Stimulated activated naive B cell treated with anti-CD40 and anti-IgM and Interleukin-4, amounts not matched to agents 10 μg/mL and 1 μg/mL and 100 μg/mL, for 72 hours (primary cell): ENCODE data around the gene CHTF18.

Experiments
- ATAC-seq, 2 donors: fragments of 150-1000 bp; cut with Tn5 transposase; replicated peaks; 2 replicates each; pipeline ENCODE4 v1.10.0; 2021; ENCODE audit warnings: moderate library complexity in 1 of 2
- DNase-seq: peaks from one replicate; pipeline ENCODE4 v3.0.0; 2021
- H3K27ac Mint-ChIP-seq: one replicate; pipeline ENCODE4 v1.8.0; 2022; ENCODE audit warnings: mild to moderate bottlenecking, mixed read lengths
- H3K27me3 Mint-ChIP-seq, 2 donors: one replicate each; pipeline ENCODE4 v1.8.0; 2022; ENCODE audit warnings: mixed read lengths in 2 of 2
- H3K36me3 Mint-ChIP-seq, 2 donors: one replicate each; pipeline ENCODE4 v1.8.0; 2022; ENCODE audit warnings: mixed read lengths in 2 of 2, mild to moderate bottlenecking in 1 of 2
- H3K4me1 Mint-ChIP-seq, 2 donors: one replicate each; pipeline ENCODE4 v1.8.0; 2022; ENCODE audit warnings: mixed read lengths in 2 of 2, mild to moderate bottlenecking in 1 of 2
- H3K4me3 Mint-ChIP-seq, 2 donors: one replicate each; pipeline ENCODE4 v1.8.0; 2022; ENCODE audit warnings: mild to moderate bottlenecking in 2 of 2, mixed read lengths in 2 of 2, moderate library complexity in 1 of 2
- H3K9me3 Mint-ChIP-seq, 2 donors: one replicate each; pipeline ENCODE4 v1.8.0; 2022; ENCODE audit warnings: mixed read lengths in 2 of 2, mild to moderate bottlenecking in 1 of 2

Gene CHTF18

DNA sequence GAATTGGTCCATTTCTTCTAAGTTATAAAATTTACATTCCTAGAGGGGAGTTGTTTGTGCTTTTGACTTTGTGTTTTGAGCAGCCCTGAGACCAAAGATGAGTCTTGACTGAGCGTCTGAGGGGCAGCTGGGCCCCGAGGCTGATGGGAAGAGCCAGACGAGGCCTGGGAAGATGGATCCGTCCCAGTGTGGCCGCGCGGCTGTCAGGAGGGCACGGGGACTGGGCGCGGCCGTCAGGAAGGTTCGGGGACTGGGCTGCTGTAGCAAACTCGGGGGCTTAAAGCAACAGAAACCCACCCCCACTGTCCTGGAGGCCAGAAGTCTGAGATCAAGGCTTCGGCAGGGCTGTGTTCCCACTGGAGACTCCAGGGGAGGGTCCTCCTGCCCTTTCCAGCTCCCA lies 50.3 kb downstream of the CHTF18 start:
- Mint-ChIP-seq H3K27ac (no peak overlapping the region), H3K4me1 (no peaks in the 10 kb centered on the region), H3K27me3 (peaks cover 0 to 4% of the 10 kb centered on the region in 2 donors), H3K36me3 (peaks cover 3 to 4% of the 10 kb centered on the region in 2 donors), H3K9me3 (peaks cover 6 to 10% of the 10 kb centered on the region in 2 donors), H3K4me3 (no peak overlapping the region)
- DNase-seq (no peak), ATAC-seq (no peak)

DNA sequence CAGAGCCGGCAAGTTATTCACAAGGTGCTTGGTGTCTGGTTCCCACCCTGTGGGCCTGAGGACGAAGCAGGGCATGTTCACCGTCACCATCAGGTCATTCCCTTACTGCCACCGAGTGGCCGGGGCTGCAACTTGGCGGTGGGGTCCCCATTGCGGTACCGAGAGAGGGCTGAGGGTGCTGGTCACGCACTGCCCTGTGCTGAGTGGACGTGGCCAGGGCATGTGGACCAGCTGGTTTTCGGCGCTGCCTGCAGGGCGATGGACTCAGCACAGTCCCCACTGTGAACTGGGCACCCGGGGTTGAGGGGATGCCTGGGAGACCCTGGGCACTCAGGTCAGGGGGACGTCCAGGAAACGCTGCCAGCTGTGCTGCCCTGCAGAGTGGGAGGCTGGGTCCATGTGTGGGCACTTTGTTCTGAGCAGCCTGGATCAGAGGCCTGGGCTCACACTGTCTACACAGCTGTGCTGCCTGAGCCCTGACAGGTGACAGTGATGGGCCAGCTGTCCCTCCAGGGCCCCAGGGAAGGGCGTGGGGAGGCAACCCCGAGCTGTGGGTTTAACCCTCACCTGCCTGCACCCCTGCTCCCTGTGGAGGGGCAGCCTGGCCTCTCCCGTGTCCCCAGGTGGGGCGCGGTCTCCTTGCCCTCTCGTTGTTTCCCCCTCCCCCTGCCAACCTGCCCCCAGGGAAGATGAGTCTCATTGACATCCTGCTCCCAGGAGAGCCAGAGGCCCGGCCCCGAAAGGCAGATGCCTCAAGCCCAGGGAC lies 51.4 kb downstream of the CHTF18 start:
- peaks cover 0 to 6% of the 10 kb centered on the region in 2 donors for H3K27me3 Mint-ChIP-seq
- peaks cover 3 to 4% of the 10 kb centered on the region in 2 donors for H3K36me3 Mint-ChIP-seq
- ATAC-seq: no peak

DNA sequence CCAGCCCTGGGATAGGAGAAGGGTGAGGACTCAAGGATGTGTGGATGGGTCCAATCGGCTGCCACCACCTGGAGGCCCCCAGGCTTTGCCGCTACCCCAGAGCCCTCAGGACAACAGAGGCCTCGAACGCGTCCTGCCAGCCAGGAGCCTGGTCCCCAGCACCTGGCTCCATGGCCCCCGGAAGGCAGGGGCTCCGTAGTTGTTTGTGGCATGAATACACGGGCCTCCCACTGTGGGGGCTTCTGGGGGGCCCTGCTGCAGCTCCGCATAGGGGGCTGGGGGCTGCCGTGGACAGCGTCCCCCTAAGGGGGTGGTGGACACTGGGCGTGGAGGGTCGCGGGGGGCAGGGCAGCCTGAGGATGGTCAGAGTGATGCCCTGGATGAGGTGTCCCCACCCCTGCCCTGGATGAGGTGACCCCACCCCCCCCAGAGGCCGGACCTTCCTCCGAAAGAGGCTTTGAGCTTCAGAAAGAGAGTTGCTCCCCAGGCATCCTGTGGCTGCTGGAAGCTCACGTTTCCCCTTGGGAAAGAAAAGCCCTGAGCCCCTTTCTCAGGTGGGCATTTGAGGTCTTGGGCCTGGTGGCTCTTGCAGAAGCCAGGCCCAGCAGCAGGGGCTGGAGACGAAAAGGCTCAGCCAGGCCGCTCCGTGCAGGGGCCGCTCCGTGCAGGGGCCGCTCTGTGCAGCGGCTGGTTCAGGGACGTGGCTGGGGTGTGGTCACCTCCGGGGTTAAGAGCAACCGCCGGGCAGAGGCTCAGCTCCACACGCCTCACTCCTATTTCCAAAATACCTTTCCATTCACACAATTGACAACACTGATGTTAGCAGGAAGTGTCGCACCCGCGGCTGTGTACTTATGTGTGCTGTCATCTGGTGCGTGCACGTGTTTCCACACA lies 52.4 kb downstream of the CHTF18 start:
- H3K36me3 Mint-ChIP-seq: peaks cover 3 to 4% of the 10 kb centered on the region in 2 donors
- H3K27ac Mint-ChIP-seq: no peak overlapping the region
- H3K9me3 Mint-ChIP-seq: peaks cover 6 to 7% of the 10 kb centered on the region in 2 donors
- DNase-seq: no peak
- H3K4me3 Mint-ChIP-seq: no peak overlapping the region
- no peaks in the 10 kb centered on the region for H3K4me1 Mint-ChIP-seq
- H3K27me3 Mint-ChIP-seq: peaks cover 3 to 8% of the 10 kb centered on the region in 2 donors
- ATAC-seq: no peak

More for the DNA sequence above, 51.4 kb downstream of the CHTF18 start:
- no peak for DNase-seq
- Mint-ChIP-seq H3K27ac (no peak overlapping the region), H3K9me3 (peaks cover 6 to 10% of the 10 kb centered on the region in 2 donors), H3K4me1 (no peaks in the 10 kb centered on the region), H3K4me3 (no peak overlapping the region)

GRCh38 chr16:841455-842060 lies 53.1 kb downstream of the CHTF18 start:
- H3K27ac Mint-ChIP-seq: no peak overlapping the region
- peaks cover under 1 to 2% of the 10 kb centered on the region in 2 donors for H3K9me3 Mint-ChIP-seq
- no peaks in the 10 kb centered on the region for H3K4me1 Mint-ChIP-seq
- peaks cover 0 to under 1% of the 10 kb centered on the region in 2 donors for H3K36me3 Mint-ChIP-seq
- ATAC-seq: no peak
- DNase-seq: no peak
- H3K4me3 Mint-ChIP-seq: no peak overlapping the region
- H3K27me3 Mint-ChIP-seq: peaks cover 3 to 8% of the 10 kb centered on the region in 2 donors

- Mint-ChIP-seq H3K4me1 (no peaks in the 10 kb centered on the region), H3K27ac (no peak overlapping the region), H3K27me3 (peaks cover 3 to 8% of the 10 kb centered on the region in 2 donors), H3K9me3 (peaks cover 0 to 2% of the 10 kb centered on the region in 2 donors), H3K4me3 (no peak overlapping the region), H3K36me3 (no peaks in the 10 kb centered on the region)
- DNase-seq (no peak), ATAC-seq (no peak)
Observed at GRCh38 chr16:842061-842476, 53.6 kb downstream of the CHTF18 start.

DNA sequence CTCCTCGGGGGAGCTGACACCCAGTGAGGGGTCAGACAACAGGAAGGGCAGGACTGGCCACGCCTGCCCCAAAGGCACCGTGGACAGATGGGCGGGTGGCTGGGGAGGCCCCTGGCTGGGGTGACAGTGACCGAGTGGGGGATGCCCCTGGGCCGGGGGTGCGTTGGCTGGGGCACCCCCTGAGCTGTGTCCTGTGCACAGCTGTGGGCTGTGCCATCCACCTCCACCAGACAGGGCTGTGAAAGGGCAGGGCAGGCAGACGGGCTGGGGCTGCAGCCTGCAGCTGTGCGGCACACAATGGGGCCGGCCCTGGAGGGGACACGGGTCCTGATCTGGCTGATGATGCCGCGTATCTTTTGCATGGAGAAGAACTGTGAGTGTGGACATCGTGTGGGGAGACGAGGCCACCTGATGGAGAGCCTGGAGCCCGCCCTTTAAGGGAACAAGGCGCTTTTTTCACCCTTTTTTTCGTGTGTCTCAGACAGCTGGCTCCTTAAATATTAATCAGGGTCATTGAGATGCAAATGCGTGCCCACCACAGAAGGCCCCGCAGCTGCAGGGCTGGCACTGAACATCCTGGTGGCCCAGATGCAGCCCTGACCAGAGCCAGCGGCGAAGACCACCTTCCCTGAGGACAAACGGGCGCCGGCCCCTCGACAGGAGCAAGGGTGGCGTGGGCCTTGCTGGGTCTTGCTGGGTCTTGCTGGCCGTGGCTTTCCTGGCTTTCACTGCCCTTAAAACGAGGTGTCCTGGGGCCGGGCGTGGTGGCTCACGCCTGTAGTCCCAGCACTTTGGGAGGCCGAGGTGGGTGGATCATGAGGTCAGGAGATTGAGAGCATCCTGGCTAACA lies 54.5 kb downstream of the CHTF18 start:
- DNase-seq (no peak), ATAC-seq (no peak)
- Mint-ChIP-seq H3K27me3 (peaks cover 3 to 8% of the 10 kb centered on the region in 2 donors), H3K9me3 (peaks cover 0 to 2% of the 10 kb centered on the region in 2 donors), H3K4me1 (no peaks in the 10 kb centered on the region), H3K4me3 (no peak overlapping the region), H3K36me3 (no peaks in the 10 kb centered on the region), H3K27ac (no peak overlapping the region)

DNA sequence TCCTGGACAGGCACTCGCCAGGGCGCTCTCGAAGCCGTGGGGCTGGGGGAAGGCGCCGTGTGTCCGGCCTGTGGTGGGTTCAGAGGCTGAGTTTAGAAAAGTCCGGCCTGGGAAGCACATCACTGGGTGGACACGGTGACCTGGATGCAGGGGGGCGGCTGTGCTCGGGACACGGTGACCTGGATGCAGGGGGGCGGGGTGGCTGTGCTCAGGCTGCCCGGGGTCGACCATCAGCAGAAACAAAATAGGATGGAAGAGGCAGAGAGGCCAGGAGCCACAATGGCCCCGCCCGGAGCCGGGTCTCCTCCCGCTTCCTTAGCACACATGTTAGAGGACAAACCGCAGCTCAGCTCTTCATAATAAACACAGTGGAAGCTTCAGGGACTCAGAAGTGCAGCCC lies 55.4 kb downstream of the CHTF18 start:
- Mint-ChIP-seq H3K27me3 (peaks cover 3 to 8% of the 10 kb centered on the region in 2 donors), H3K27ac (no peak overlapping the region), H3K4me3 (no peak overlapping the region), H3K9me3 (no peaks in the 10 kb centered on the region), H3K4me1 (no peaks in the 10 kb centered on the region), H3K36me3 (no peaks in the 10 kb centered on the region)
- DNase-seq: no peak
- no peak for ATAC-seq

DNA sequence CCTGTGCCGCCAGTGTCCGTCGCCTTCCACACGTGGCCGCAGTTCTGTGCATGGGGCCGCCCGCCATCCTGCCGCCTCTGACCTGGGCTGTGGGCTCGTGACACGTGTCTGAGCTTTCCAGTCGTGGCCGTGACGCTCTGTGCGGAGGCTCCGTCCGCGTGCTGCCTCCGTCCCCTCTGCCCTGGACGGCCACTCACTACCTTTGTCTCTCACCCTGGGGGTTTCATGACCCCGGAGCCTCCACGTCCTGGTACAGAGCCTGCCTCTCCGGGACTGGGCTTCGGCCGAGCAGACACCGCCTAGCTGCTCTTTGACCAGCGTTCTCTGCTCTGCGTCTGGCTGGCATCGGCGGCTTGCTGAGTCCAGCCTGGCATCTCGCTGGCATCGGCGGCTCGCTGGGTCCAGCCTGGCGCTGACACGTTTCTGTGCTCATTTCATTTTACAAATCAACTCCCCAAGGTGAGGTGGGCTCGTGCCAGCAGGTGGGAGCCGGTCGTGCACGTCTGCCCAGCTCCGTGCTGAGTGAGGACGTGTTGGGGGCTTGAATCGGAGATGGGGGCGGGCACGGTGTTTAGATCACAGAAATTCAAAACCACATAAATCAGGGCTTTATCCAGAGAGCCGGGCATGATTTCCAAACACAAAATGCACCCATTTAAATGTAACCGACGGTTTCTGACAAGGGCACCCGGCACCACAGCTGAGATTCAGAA lies 56.4 kb downstream of the CHTF18 start:
- DNase-seq (no peak), ATAC-seq (no peak)
- H3K27ac Mint-ChIP-seq: no peak overlapping the region
- H3K9me3 Mint-ChIP-seq: no peaks in the 10 kb centered on the region
- peaks cover 3 to 8% of the 10 kb centered on the region in 2 donors for H3K27me3 Mint-ChIP-seq
- H3K4me1 Mint-ChIP-seq: no peaks in the 10 kb centered on the region
- H3K36me3 Mint-ChIP-seq: no peaks in the 10 kb centered on the region
- no peak overlapping the region for H3K4me3 Mint-ChIP-seq

- H3K27ac Mint-ChIP-seq: no peak overlapping the region
- DNase-seq: no peak
- ATAC-seq: no peak
- no peaks in the 10 kb centered on the region for H3K4me1 Mint-ChIP-seq
- no peak overlapping the region for H3K4me3 Mint-ChIP-seq
- peaks cover 3 to 4% of the 10 kb centered on the region in 2 donors for H3K9me3 Mint-ChIP-seq
- no peaks in the 10 kb centered on the region for H3K36me3 Mint-ChIP-seq
- peaks cover 3 to 8% of the 10 kb centered on the region in 2 donors for H3K27me3 Mint-ChIP-seq
Observed at GRCh38 chr16:845351-845745, 56.9 kb downstream of the CHTF18 start.

GRCh38 chr16:847151-847550 lies 58.7 kb downstream of the CHTF18 start:
- Mint-ChIP-seq H3K27me3 (peaks cover 3 to 7% of the 10 kb centered on the region in 2 donors), H3K27ac (no peak overlapping the region), H3K4me3 (no peak overlapping the region), H3K4me1 (no peaks in the 10 kb centered on the region), H3K9me3 (peaks cover 3 to 7% of the 10 kb centered on the region in 2 donors), H3K36me3 (no peaks in the 10 kb centered on the region)
- DNase-seq (no peak), ATAC-seq (no peak)
